Measurements from ENCODE around the gene MACO1.

GRCh38 chr1:25536124-25536523 lies 105.4 kb downstream of the MACO1 start:
- TF ChIP-seq CTCF (IDR thresholded peaks at IDR 0.05 in 8 of 11, conservative IDR thresholded peaks at IDR 0.05 in 3 of 11), result no peak
- no peak for TF ChIP-seq POLR2A (IDR thresholded peaks at IDR 0.05)
- TF ChIP-seq POLR2AphosphoS5 (IDR thresholded peaks at IDR 0.05), result no peak
